ENCODE measurements around the gene EPHA1. TPM values are rescaled to one million over a fixed set of nuclear protein-coding genes. Genes with fewer than 3 reads are reported as not detected.

The EPHA1 gene
- total RNA-seq, 5 donors from 2014 or later (not counting 1 experiment from before 2014, with no cell fraction given), result 23.8 to 49.8 (median 43.5) TPM

- no peak for ATAC-seq (replicated peaks in 1 of 4)
These were observed 34.1 kb downstream of the EPHA1 start for GRCh38 chr7:143374561-143374960.

GRCh38 chr7:143373255-143373794, 35.3 kb downstream of the EPHA1 start:
- ChIA-PET CTCF (interaction anchor here in 1 of 2 donors (0.5 to 0.6 kb wide), 2 partner anchors 11 to 30 kb away, joined by 3 read pairs; partner anchors contain the start of gene FAM131B), POLR2A (no interaction called here)
- no peak for ATAC-seq (replicated peaks in 1 of 4)
- peaks cover 61 to 69% (median 66%) of the 10 kb centered on the region in 3 donors for H3K4me1 Mint-ChIP-seq
- no peak overlapping the region for H3K27ac ChIP-seq (ENCODE audit: low read length)
- no peaks in the 10 kb centered on the region for H3K27me3 ChIP-seq (replicated peaks in 1 of 2; ENCODE audit: control insufficient read depth in 2 of 2, extremely low read depth in 1 of 2, insufficient read depth in 2 of 2, low read length in 1 of 2)
- no peaks in the 10 kb centered on the region for H3K9me3 ChIP-seq
- H3K27ac Mint-ChIP-seq, result peak overlapping the region; percentile 93
- H3K9me3 Mint-ChIP-seq, result no peaks in the 10 kb centered on the region
- H3K4me3 Mint-ChIP-seq, result no peak overlapping the region
- H3K4me3 ChIP-seq (ENCODE audit: control insufficient read depth in 1 of 2, extremely low read depth in 1 of 2, low read length in 1 of 2), result no peak overlapping the region
- 100% methylated on average over 4 of the region's 4 CpGs for WGBS (ENCODE audit: insufficient coverage)
- no peak for DNase-seq
- no peaks in the 10 kb centered on the region for H3K36me3 ChIP-seq (ENCODE audit: control insufficient read depth in 2 of 2, extremely low read depth in 1 of 2, insufficient read depth in 1 of 2, low read length in 1 of 2)
- H3K36me3 Mint-ChIP-seq, result no peaks in the 10 kb centered on the region
- peaks cover 21 to 57% of the 10 kb centered on the region in 2 experiments for H3K4me1 ChIP-seq (ENCODE audit: control insufficient read depth in 1 of 2, extremely low read depth in 1 of 2, insufficient read depth in 2 of 2, low read length in 2 of 2)
- no peaks in the 10 kb centered on the region for H3K27me3 Mint-ChIP-seq

More at GRCh38 chr7:143374561-143374960, 34.1 kb downstream of the EPHA1 start:
- peak overlapping the region; percentile 88 for H3K27ac ChIP-seq (ENCODE audit: low read length)
- ChIA-PET POLR2A (interaction anchor here in 1 of 2 donors (1.4 kb wide), 1 partner anchor 10 kb away, joined by 4 read pairs; no protein-coding TSS in a partner anchor), CTCF (interaction anchor here (1.1 to 1.9 kb wide), 5 partner anchors 10 to 567 kb away, joined by 3 to 6 read pairs (median 3); no protein-coding TSS in a partner anchor)
- peak overlapping the region in 1 of 3 donors; percentile 52 for H3K4me3 Mint-ChIP-seq
- no peaks in the 10 kb centered on the region for H3K27me3 Mint-ChIP-seq
- DNase-seq, result no peak
- H3K9me3 Mint-ChIP-seq, result no peaks in the 10 kb centered on the region
- H3K4me3 ChIP-seq (ENCODE audit: control insufficient read depth in 1 of 2, extremely low read depth in 1 of 2, low read length in 1 of 2), result no peak overlapping the region
- no peaks in the 10 kb centered on the region for H3K36me3 ChIP-seq (ENCODE audit: control insufficient read depth in 2 of 2, extremely low read depth in 1 of 2, insufficient read depth in 1 of 2, low read length in 1 of 2)
- no peaks in the 10 kb centered on the region for H3K36me3 Mint-ChIP-seq
- peaks cover 21 to 68% of the 10 kb centered on the region in 2 experiments for H3K4me1 ChIP-seq (ENCODE audit: control insufficient read depth in 1 of 2, extremely low read depth in 1 of 2, insufficient read depth in 2 of 2, low read length in 2 of 2)
- no peaks in the 10 kb centered on the region for H3K9me3 ChIP-seq
- H3K27me3 ChIP-seq (replicated peaks in 1 of 2; ENCODE audit: control insufficient read depth in 2 of 2, extremely low read depth in 1 of 2, insufficient read depth in 2 of 2, low read length in 1 of 2), result no peaks in the 10 kb centered on the region
- H3K27ac Mint-ChIP-seq, result peak overlapping the region; percentile 93
- H3K4me1 Mint-ChIP-seq, result peaks cover 73 to 82% (median 78%) of the 10 kb centered on the region in 3 donors
- 98% methylated on average over 3 of the region's 5 CpGs for WGBS (ENCODE audit: insufficient coverage)

- H3K9me3 ChIP-seq, result no peaks in the 10 kb centered on the region
- H3K27ac ChIP-seq (ENCODE audit: low read length), result peak overlapping the region; percentile 38
- Mint-ChIP-seq H3K27me3 (no peaks in the 10 kb centered on the region), H3K4me3 (peak overlapping the region in 1 of 3 donors; percentile 47), H3K27ac (peak overlapping the region; percentile 79 to 87), H3K36me3 (no peaks in the 10 kb centered on the region), H3K4me1 (peaks cover 52 to 60% (median 57%) of the 10 kb centered on the region in 3 donors), H3K9me3 (no peaks in the 10 kb centered on the region)
- 27% methylated on average over 4 of the region's 4 CpGs for WGBS (ENCODE audit: insufficient coverage)
- H3K27me3 ChIP-seq (replicated peaks in 1 of 2; ENCODE audit: control insufficient read depth in 2 of 2, extremely low read depth in 1 of 2, insufficient read depth in 2 of 2, low read length in 1 of 2), result peaks cover 0 to 6% of the 10 kb centered on the region in 2 experiments
- no peak overlapping the region for H3K4me3 ChIP-seq (ENCODE audit: control insufficient read depth in 1 of 2, extremely low read depth in 1 of 2, low read length in 1 of 2)
- ATAC-seq (replicated peaks in 1 of 4) (peak; percentile 51 to 70 (median 61)), DNase-seq (peak in 33 of 35 experiments; percentile 27 to 72 (median 58))
- H3K36me3 ChIP-seq (ENCODE audit: control insufficient read depth in 2 of 2, extremely low read depth in 1 of 2, insufficient read depth in 1 of 2, low read length in 1 of 2), result no peaks in the 10 kb centered on the region
- POLR2A ChIA-PET, result interaction anchor here (0.5 to 0.6 kb wide), 2 partner anchors 43 to 361 kb away, joined by 3 read pairs; no protein-coding TSS in a partner anchor
- peaks cover 21 to 45% of the 10 kb centered on the region in 2 experiments for H3K4me1 ChIP-seq (ENCODE audit: control insufficient read depth in 1 of 2, extremely low read depth in 1 of 2, insufficient read depth in 2 of 2, low read length in 2 of 2)
- CTCF ChIA-PET, result interaction anchor here in 1 of 2 donors (0.6 to 0.7 kb wide), 3 partner anchors 36 to 559 kb away, joined by 3 to 5 read pairs (median 4); partner anchors contain the start of gene EPHA1
These were observed 36.6 kb downstream of the EPHA1 start for GRCh38 chr7:143372070-143372469.

DNA sequence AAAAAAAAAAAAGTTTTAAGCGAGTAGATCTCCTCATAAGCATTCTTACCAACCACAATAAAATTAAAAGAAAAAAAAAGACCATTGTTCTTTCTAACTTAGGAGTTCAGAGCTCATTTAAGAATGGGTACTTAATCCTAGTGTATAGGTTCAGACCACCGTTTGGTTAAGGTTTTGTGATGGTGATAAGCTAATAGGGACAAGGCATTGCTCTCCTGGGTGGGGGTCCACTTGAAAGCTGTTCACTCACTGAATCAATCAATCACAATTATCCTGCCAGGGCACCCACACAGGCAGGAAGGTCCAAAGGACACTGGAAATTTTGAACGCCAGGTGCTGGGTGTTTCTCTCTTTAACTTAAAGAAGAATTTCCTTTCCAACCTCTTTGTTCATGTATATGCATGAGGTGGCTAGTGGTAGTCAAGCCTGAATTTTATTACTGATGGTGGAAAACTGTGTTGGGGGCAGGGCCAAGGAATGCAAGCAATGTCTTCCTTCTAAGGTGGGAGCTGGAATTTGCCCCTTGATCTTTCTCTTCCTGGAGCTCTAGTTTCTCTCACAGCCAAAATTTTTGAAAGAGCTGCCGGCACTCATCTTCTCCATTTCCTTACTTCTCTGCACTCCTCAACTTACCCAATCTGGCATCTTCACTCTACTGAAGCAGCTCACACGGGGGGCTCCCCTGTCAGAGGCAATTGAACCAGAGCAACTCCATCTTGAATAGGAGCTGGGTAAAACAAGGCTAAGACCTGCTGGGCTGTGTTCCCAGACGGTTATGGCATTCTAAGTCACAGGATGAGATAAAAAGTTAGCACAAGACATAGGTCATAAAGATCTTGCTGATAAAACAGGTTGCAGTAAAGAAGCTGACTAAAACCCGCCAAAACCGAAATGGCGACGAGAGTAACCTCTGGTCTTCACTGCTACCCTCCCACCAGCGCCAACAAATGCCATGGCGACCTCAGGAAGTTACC, 38.7 kb downstream of the EPHA1 start:
- H3K9me3 ChIP-seq, result no peaks in the 10 kb centered on the region
- H3K4me1 ChIP-seq (ENCODE audit: control insufficient read depth in 1 of 2, extremely low read depth in 1 of 2, insufficient read depth in 2 of 2, low read length in 2 of 2), result peaks cover 13 to 24% of the 10 kb centered on the region in 2 experiments
- no peaks in the 10 kb centered on the region for H3K36me3 ChIP-seq (ENCODE audit: control insufficient read depth in 2 of 2, extremely low read depth in 1 of 2, insufficient read depth in 1 of 2, low read length in 1 of 2)
- H3K27ac ChIP-seq (ENCODE audit: low read length), result no peak overlapping the region
- DNase-seq, result no peak
- no peak for ATAC-seq (replicated peaks in 1 of 4)
- H3K27me3 ChIP-seq (replicated peaks in 1 of 2; ENCODE audit: control insufficient read depth in 2 of 2, extremely low read depth in 1 of 2, insufficient read depth in 2 of 2, low read length in 1 of 2), result peaks cover 0 to 15% of the 10 kb centered on the region in 2 experiments
- Mint-ChIP-seq H3K4me3 (no peak overlapping the region), H3K27ac (peak overlapping the region in 1 of 2 donors; percentile 17), H3K9me3 (no peaks in the 10 kb centered on the region), H3K36me3 (no peaks in the 10 kb centered on the region), H3K27me3 (peaks cover 6 to 11% of the 10 kb centered on the region in 2 donors), H3K4me1 (peaks cover 31 to 39% (median 36%) of the 10 kb centered on the region in 3 donors)
- ChIA-PET CTCF (interaction anchor here in 1 of 2 donors (1.8 kb wide), 1 partner anchor 11 kb away, joined by 5 read pairs; no protein-coding TSS in a partner anchor), POLR2A (interaction anchor here (0.5 to 0.7 kb wide), 2 partner anchors 77 to 90 kb away, joined by 5 to 15 read pairs; no protein-coding TSS in a partner anchor)
- 93% methylated on average over 2 of the region's 12 CpGs for WGBS (ENCODE audit: insufficient coverage)
- H3K4me3 ChIP-seq (ENCODE audit: control insufficient read depth in 1 of 2, extremely low read depth in 1 of 2, low read length in 1 of 2), result no peak overlapping the region

- Histone ChIP-seq H3K9me3 (no peaks in the 10 kb centered on the region), H3K4me1 (ENCODE audit: control insufficient read depth in 1 of 2, extremely low read depth in 1 of 2, insufficient read depth in 2 of 2, low read length in 2 of 2) (peaks cover 8 to 20% of the 10 kb centered on the region in 2 experiments), H3K27ac (ENCODE audit: low read length) (no peak overlapping the region), H3K27me3 (replicated peaks in 1 of 2; ENCODE audit: control insufficient read depth in 2 of 2, extremely low read depth in 1 of 2, insufficient read depth in 2 of 2, low read length in 1 of 2) (peaks cover 7 to 20% of the 10 kb centered on the region in 2 experiments), H3K4me3 (ENCODE audit: control insufficient read depth in 1 of 2, extremely low read depth in 1 of 2, low read length in 1 of 2) (no peak overlapping the region), H3K36me3 (ENCODE audit: control insufficient read depth in 2 of 2, extremely low read depth in 1 of 2, insufficient read depth in 1 of 2, low read length in 1 of 2) (no peaks in the 10 kb centered on the region)
- Mint-ChIP-seq H3K27me3 (peaks cover 22 to 27% of the 10 kb centered on the region in 2 donors), H3K9me3 (no peaks in the 10 kb centered on the region), H3K36me3 (no peaks in the 10 kb centered on the region), H3K27ac (no peak overlapping the region), H3K4me1 (peaks cover 21 to 27% (median 23%) of the 10 kb centered on the region in 3 donors), H3K4me3 (no peak overlapping the region)
- ATAC-seq (replicated peaks in 1 of 4), result no peak
- no CpG with 5 or more reads among the region's 1 CpG for WGBS (ENCODE audit: insufficient coverage)
- ChIA-PET CTCF (interaction anchor here (0.5 to 1.0 kb wide), 3 partner anchors 97 to 128 kb away, joined by 3 read pairs; no protein-coding TSS in a partner anchor), POLR2A (no interaction called here)
- no peak for DNase-seq
These were observed 40.3 kb downstream of the EPHA1 start for GRCh38 chr7:143368387-143368786.

DNA sequence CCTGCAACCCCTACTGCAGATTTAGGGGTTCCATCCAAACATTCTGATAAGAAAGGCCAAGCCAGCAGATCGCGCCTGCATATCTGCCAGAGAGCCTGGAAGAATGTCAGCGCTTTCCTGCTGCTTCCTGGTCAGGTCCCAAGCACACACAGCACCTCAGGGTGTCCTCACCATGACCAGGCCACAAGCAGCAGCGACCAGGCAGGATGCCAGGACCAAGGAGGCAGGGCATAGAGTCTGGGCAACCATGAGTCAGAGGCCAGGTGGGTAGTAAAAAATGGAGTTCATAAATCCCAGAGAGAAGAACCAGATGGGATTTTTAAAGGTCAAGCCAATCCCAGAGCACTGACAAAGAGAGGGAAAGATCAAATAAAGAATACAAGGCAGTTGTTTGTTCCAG, 40.7 kb downstream of the EPHA1 start:
- DNase-seq (no peak), ATAC-seq (replicated peaks in 1 of 4) (no peak)
- Mint-ChIP-seq H3K36me3 (no peaks in the 10 kb centered on the region), H3K4me1 (peaks cover 23 to 27% (median 23%) of the 10 kb centered on the region in 3 donors), H3K4me3 (no peak overlapping the region), H3K27ac (no peak overlapping the region), H3K27me3 (peaks cover 26 to 31% of the 10 kb centered on the region in 2 donors), H3K9me3 (no peaks in the 10 kb centered on the region)
- no peak overlapping the region for H3K27ac ChIP-seq (ENCODE audit: low read length)
- no peaks in the 10 kb centered on the region for H3K9me3 ChIP-seq
- ChIA-PET CTCF (interaction anchor here in 1 of 2 donors (0.5 to 1.0 kb wide), 2 partner anchors 96 to 127 kb away, joined by 3 read pairs; no protein-coding TSS in a partner anchor), POLR2A (no interaction called here)
- no peak overlapping the region for H3K4me3 ChIP-seq (ENCODE audit: control insufficient read depth in 1 of 2, extremely low read depth in 1 of 2, low read length in 1 of 2)
- H3K27me3 ChIP-seq (replicated peaks in 1 of 2; ENCODE audit: control insufficient read depth in 2 of 2, extremely low read depth in 1 of 2, insufficient read depth in 2 of 2, low read length in 1 of 2), result peaks cover 8 to 24% of the 10 kb centered on the region in 2 experiments
- 88% methylated on average over 4 of the region's 4 CpGs for WGBS (ENCODE audit: insufficient coverage)
- no peaks in the 10 kb centered on the region for H3K36me3 ChIP-seq (ENCODE audit: control insufficient read depth in 2 of 2, extremely low read depth in 1 of 2, insufficient read depth in 1 of 2, low read length in 1 of 2)
- H3K4me1 ChIP-seq (ENCODE audit: control insufficient read depth in 1 of 2, extremely low read depth in 1 of 2, insufficient read depth in 2 of 2, low read length in 2 of 2), result peaks cover 8 to 23% of the 10 kb centered on the region in 2 experiments

All from T-cell (primary cell).